CD4-positive, alpha-beta T cell treated with Interleukin-17A for 1 hour (primary cell): ENCODE results near the gene AMZ1.

Source experiments
- DNase-seq: peaks from one replicate; pipeline ENCODE4 v3.0.0-alpha.2; 2020

Gene AMZ1

GRCh38 chr7:2757361-2757903 lies 69.4 kb downstream of the AMZ1 start:
- no peak for DNase-seq

- peak; percentile 38 for DNase-seq
These were observed 70.1 kb downstream of the AMZ1 start for GRCh38 chr7:2757904-2758672.

GRCh38 chr7:2758673-2759616 lies 70.9 kb downstream of the AMZ1 start:
- DNase-seq, result no peak

GRCh38 chr7:2759736-2760097 lies 71.7 kb downstream of the AMZ1 start:
- no peak for DNase-seq

GRCh38 chr7:2760098-2760889 lies 72.3 kb downstream of the AMZ1 start:
- peak; percentile 27 for DNase-seq

GRCh38 chr7:2761131-2761624 lies 73.2 kb downstream of the AMZ1 start:
- DNase-seq, result no peak

- no peak for DNase-seq
These were observed 73.9 kb downstream of the AMZ1 start for GRCh38 chr7:2761801-2762497.

- DNase-seq, result no peak
These were observed 75.6 kb downstream of the AMZ1 start for GRCh38 chr7:2763597-2763996.

GRCh38 chr7:2764621-2765020 lies 76.6 kb downstream of the AMZ1 start:
- no peak for DNase-seq
